ENCODE data around the gene GRAP. TPM values are rescaled to one million over a fixed set of nuclear protein-coding genes. Genes with fewer than 3 reads are reported as not detected.
"Not testable (repeated sequence)": the region's sequence is repeated elsewhere in the genome, so short reads cannot be mapped to it uniquely, and the experiment has no call there.

Gene GRAP
- total RNA-seq (10 to 100 TPM; 26.5 to 95.2 (median 74.0) TPM), total RNA-seq (9.0 to 193 (median 49.4) reads per million in 29 experiments)
- total RNA-seq (2013), result 42.1 TPM

DNA sequence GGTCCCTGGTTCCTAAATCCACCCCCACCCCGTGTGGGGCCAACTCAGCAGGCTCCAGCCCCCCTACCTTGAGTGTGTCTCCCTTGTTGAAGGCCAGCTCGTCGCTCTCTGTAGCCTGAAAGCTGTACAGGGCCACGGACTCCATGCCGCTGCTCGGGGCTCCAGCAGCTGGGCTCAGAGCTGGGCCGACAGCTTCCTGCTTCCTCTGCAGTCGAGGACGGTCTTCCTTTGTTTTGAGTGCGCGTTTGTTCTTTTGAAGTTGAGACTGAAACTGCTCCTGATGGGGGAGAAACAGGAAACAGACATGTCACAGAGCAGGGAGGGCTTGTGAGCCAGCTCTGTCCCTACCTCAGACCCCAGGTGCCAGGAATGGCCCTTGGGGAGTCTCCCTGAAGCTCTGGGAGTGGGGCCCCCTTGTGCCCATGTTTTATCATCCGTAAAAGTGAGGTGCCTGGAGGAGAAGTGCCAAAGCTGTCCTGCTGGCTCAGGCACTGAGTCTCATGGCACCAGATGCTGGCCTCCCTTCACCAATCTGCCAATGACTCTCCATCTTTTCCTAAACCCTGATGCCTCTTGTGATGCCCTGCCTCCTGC, at the start of gene GRAP:
TSS of gene GRAP (minus strand) at position 176 of the 594 bp plus-strand sequence. CDS start at position 145, 31 bp downstream.
- DNase-seq; H3K4me1 Mint-ChIP-seq; H3K4me1 ChIP-seq (ENCODE audit: control insufficient read depth in 1 of 2, extremely low read depth in 1 of 2, insufficient read depth in 2 of 2, low read length in 2 of 2); H3K27me3 Mint-ChIP-seq; H3K27ac Mint-ChIP-seq; CTCF ChIA-PET; H3K27me3 ChIP-seq (replicated peaks in 1 of 2; ENCODE audit: control insufficient read depth in 2 of 2, extremely low read depth in 1 of 2, insufficient read depth in 2 of 2, low read length in 1 of 2); H3K36me3 Mint-ChIP-seq; H3K36me3 ChIP-seq (ENCODE audit: control insufficient read depth in 2 of 2, extremely low read depth in 1 of 2, insufficient read depth in 1 of 2, low read length in 1 of 2); H3K4me3 ChIP-seq (ENCODE audit: control insufficient read depth in 1 of 2, extremely low read depth in 1 of 2, low read length in 1 of 2); H3K9me3 ChIP-seq; H3K4me3 Mint-ChIP-seq; H3K27ac ChIP-seq (ENCODE audit: low read length); H3K9me3 Mint-ChIP-seq; POLR2A ChIA-PET: not testable (repeated sequence)
- ATAC-seq (replicated peaks in 1 of 4), result peak; percentile 89 to 90 (median 90)
- WGBS (ENCODE audit: insufficient coverage), result no CpG with 5 or more reads among the region's 12 CpGs

GRCh38 chr17:19093684-19094438, 47.1 kb upstream of the GRAP start:
- H3K4me3 Mint-ChIP-seq, result not testable (repeated sequence)

GRCh38 chr17:19092737-19093683, 46.3 kb upstream of the GRAP start:
- H3K4me3 Mint-ChIP-seq; H3K9me3 Mint-ChIP-seq; H3K27me3 Mint-ChIP-seq; H3K36me3 Mint-ChIP-seq; CTCF ChIA-PET; ATAC-seq (replicated peaks in 1 of 4); POLR2A ChIA-PET; H3K36me3 ChIP-seq (ENCODE audit: control insufficient read depth in 2 of 2, extremely low read depth in 1 of 2, insufficient read depth in 1 of 2, low read length in 1 of 2); H3K27ac ChIP-seq (ENCODE audit: low read length); H3K27me3 ChIP-seq (replicated peaks in 1 of 2; ENCODE audit: control insufficient read depth in 2 of 2, extremely low read depth in 1 of 2, insufficient read depth in 2 of 2, low read length in 1 of 2); H3K27ac Mint-ChIP-seq; H3K4me1 Mint-ChIP-seq; H3K9me3 ChIP-seq; H3K4me3 ChIP-seq (ENCODE audit: control insufficient read depth in 1 of 2, extremely low read depth in 1 of 2, low read length in 1 of 2); H3K4me1 ChIP-seq (ENCODE audit: control insufficient read depth in 1 of 2, extremely low read depth in 1 of 2, insufficient read depth in 2 of 2, low read length in 2 of 2): not testable (repeated sequence)
- peak in 2 of 35 experiments; percentile 0 to 12 for DNase-seq
- WGBS (ENCODE audit: insufficient coverage), result 73% methylated on average over 2 of the region's 15 CpGs

More at GRCh38 chr17:19093684-19094438, 47.1 kb upstream of the GRAP start:
- H3K27ac Mint-ChIP-seq; H3K9me3 ChIP-seq; H3K27me3 Mint-ChIP-seq; H3K27ac ChIP-seq (ENCODE audit: low read length); H3K4me1 ChIP-seq (ENCODE audit: control insufficient read depth in 1 of 2, extremely low read depth in 1 of 2, insufficient read depth in 2 of 2, low read length in 2 of 2); CTCF ChIA-PET; H3K4me1 Mint-ChIP-seq; H3K4me3 ChIP-seq (ENCODE audit: control insufficient read depth in 1 of 2, extremely low read depth in 1 of 2, low read length in 1 of 2); H3K36me3 ChIP-seq (ENCODE audit: control insufficient read depth in 2 of 2, extremely low read depth in 1 of 2, insufficient read depth in 1 of 2, low read length in 1 of 2); ATAC-seq (replicated peaks in 1 of 4); H3K36me3 Mint-ChIP-seq; H3K9me3 Mint-ChIP-seq; H3K27me3 ChIP-seq (replicated peaks in 1 of 2; ENCODE audit: control insufficient read depth in 2 of 2, extremely low read depth in 1 of 2, insufficient read depth in 2 of 2, low read length in 1 of 2); POLR2A ChIA-PET: not testable (repeated sequence)
- WGBS (ENCODE audit: insufficient coverage), result 100% methylated on average over 1 of the region's 15 CpGs
- DNase-seq, result peak in 3 of 35 experiments; percentile 0 to 18 (median 0)

DNA sequence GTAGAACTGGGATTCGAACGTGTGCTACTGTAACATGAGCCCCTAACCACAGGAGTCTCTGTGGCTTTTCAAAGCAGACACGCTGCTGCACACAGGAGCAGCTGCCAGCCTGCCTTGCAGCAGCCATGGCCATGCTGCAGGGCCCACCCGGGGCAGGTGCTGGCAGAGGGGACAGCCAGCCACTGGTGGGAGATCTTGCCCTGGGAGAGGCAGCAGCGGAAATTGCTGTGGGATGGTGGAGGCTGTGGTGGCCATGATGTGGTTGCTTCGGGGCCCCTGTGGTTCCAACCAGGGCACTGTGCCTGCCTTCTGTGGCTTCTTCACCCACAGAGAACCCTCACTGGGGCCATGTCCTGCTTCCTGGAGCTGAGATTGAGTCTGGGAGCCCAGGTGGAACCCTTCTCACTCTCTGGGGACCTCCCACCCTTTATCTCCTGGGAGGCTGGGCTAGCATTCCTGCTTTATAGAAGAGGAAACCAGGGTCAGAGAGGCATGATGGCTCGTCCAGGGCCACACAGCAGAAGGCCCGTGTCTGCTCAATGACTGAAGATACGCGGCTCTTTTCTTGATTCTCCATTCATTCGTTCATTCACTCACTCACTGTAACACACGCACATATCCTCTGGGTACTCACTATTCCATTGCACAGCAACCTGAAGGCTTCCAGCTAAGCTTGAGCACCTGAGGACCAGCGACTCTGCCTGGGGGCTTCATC, 43.5 kb upstream of the GRAP start:
- peak; percentile 47 to 78 (median 68) for ATAC-seq (replicated peaks in 1 of 4)
- CTCF ChIA-PET; H3K9me3 Mint-ChIP-seq; H3K9me3 ChIP-seq; POLR2A ChIA-PET; H3K36me3 Mint-ChIP-seq; H3K27me3 Mint-ChIP-seq; H3K36me3 ChIP-seq (ENCODE audit: control insufficient read depth in 2 of 2, extremely low read depth in 1 of 2, insufficient read depth in 1 of 2, low read length in 1 of 2); H3K27ac Mint-ChIP-seq; H3K27me3 ChIP-seq (replicated peaks in 1 of 2; ENCODE audit: control insufficient read depth in 2 of 2, extremely low read depth in 1 of 2, insufficient read depth in 2 of 2, low read length in 1 of 2); H3K4me1 ChIP-seq (ENCODE audit: control insufficient read depth in 1 of 2, extremely low read depth in 1 of 2, insufficient read depth in 2 of 2, low read length in 2 of 2); DNase-seq; H3K4me3 Mint-ChIP-seq; H3K4me1 Mint-ChIP-seq; H3K4me3 ChIP-seq (ENCODE audit: control insufficient read depth in 1 of 2, extremely low read depth in 1 of 2, low read length in 1 of 2); H3K27ac ChIP-seq (ENCODE audit: low read length): not testable (repeated sequence)
- WGBS (ENCODE audit: insufficient coverage), result no CpG with 5 or more reads among the region's 13 CpGs

DNA sequence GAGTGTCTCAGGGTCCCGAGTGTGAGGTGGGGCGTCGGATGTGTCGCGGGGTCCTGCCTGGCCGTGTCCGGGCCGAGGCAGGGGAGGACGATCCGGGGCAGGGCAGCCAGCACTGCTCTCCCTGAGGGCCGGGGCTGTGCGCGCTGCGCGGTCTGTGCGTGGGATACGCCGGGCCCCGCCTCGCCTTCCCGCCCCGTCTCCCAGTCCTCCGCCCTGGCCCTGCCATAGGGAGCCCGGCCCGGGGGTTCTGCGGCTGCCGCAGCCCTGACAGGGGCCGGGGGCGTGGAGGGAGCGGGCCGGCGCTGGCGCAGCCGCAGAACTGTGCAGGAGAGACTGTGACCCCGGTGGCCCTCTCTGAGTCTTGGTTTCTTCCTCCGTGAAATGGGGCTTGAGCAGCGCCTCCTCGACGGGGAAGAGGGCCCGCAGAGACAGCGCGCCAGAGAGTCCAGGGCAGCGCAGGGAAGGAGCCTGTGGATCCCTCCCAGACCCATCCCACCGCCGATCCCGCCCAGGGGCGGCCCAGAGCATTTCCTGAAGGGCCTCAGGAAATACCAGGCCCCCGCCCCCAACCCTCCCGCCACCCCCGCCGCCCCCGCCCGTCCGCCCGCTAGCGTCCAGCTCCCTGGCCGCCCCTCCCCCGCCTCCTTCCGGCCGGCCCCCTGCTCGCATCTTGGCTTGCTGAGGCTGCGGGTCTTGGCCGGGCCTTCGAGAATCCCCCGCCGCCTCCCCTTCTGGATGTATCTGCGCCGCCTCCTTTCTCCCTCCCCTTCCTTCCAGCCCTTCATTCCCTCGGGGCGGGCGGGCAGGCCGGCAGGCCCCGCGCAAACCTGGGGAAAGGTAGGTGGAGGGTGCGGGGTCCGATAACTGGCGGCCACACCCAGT, 42.3 kb upstream of the GRAP start:
- H3K4me1 Mint-ChIP-seq; H3K4me1 ChIP-seq (ENCODE audit: control insufficient read depth in 1 of 2, extremely low read depth in 1 of 2, insufficient read depth in 2 of 2, low read length in 2 of 2); H3K27me3 ChIP-seq (replicated peaks in 1 of 2; ENCODE audit: control insufficient read depth in 2 of 2, extremely low read depth in 1 of 2, insufficient read depth in 2 of 2, low read length in 1 of 2); H3K36me3 ChIP-seq (ENCODE audit: control insufficient read depth in 2 of 2, extremely low read depth in 1 of 2, insufficient read depth in 1 of 2, low read length in 1 of 2); CTCF ChIA-PET; H3K27ac ChIP-seq (ENCODE audit: low read length); DNase-seq; POLR2A ChIA-PET; H3K4me3 ChIP-seq (ENCODE audit: control insufficient read depth in 1 of 2, extremely low read depth in 1 of 2, low read length in 1 of 2); H3K36me3 Mint-ChIP-seq; H3K4me3 Mint-ChIP-seq; H3K9me3 ChIP-seq; H3K27ac Mint-ChIP-seq; H3K9me3 Mint-ChIP-seq; H3K27me3 Mint-ChIP-seq: not testable (repeated sequence)
- ATAC-seq (replicated peaks in 1 of 4), result peak; percentile 7 to 27 (median 24)
- WGBS (ENCODE audit: insufficient coverage), result no CpG with 5 or more reads among the region's 77 CpGs

All from T-cell (primary cell).